Right lobe of liver (tissue), 6 donors: ENCODE data around the gene PDE9A. TPM values are rescaled to one million over a fixed set of nuclear protein-coding genes. Genes with fewer than 3 reads are reported as not detected.

Source experiments
- ATAC-seq, 4 donors: fragments of 200-7000 bp; cut with Tn5 transposase; one replicate each; pipeline ENCODE4 v1.9.1; 2020; ENCODE audit warnings: mild to moderate bottlenecking in 4 of 4, moderate library complexity in 4 of 4
- DNase-seq, 3 donors: peaks; one replicate each; pipeline ENCODE4 v3.0.0-alpha.2; 2020
- H3K27ac ChIP-seq, 3 donors: fragments of 200-600 bp; one replicate each; pipeline ENCODE4 v1.8.0; 2022
- H3K27me3 ChIP-seq, 2 donors: fragments of 200-600 bp; one replicate each; pipeline ENCODE4 v1.8.0; 2022
- H3K36me3 ChIP-seq, 4 donors: fragments of 200-600 bp; sonication (generic) in 1 of 4; one replicate each; pipeline versions ENCODE4 v1.5.1 to v1.8.0; 2017 to 2022; ENCODE audit warnings: control low read depth in 1 of 4
- H3K4me1 ChIP-seq, 4 donors: fragments of 200-600 bp; sonication (generic) in 1 of 4; one replicate each; pipeline versions ENCODE4 v1.5.1 to v1.8.0; 2017 to 2022; ENCODE audit warnings: control low read depth in 1 of 4
- H3K4me3 ChIP-seq, 3 donors: fragments of 200-600 bp; one replicate each; pipeline ENCODE4 v1.8.0; 2022
- H3K9me3 ChIP-seq, 4 donors: fragments of 200-600 bp; sonication (generic) in 1 of 4; one replicate each; pipeline versions ENCODE4 v1.5.1 to v1.8.0; 2017 to 2022; ENCODE audit warnings: control low read depth in 1 of 4
- POLR2A ChIP-seq: fragments of 450-650 bp; IDR thresholded peaks from one replicate; pipeline ENCODE4 v1.6.1; 2017; ENCODE audit warnings: antibody characterized with exemption, mild to moderate bottlenecking
- WGBS: methylation state at CpG from one replicate; pipeline ENCODE4 v1.1.6; 2018; ENCODE audit warnings: low coverage, low lambda C conversion rate; ENCODE audit not compliant: insufficient coverage; ENCODE audit errors: missing lambda C conversion rate; 5-methylcytosine and 5-hydroxymethylcytosine counted together
- intact Hi-C, 2 donors: fragments of 100-400 bp; cut with DNase I; formaldehyde crosslinking; loops; one replicate each; pipeline versions ENCODE4 v1.11.2 to v1.14.1; 2022
- total RNA-seq, 6 experiments: library from RNA; depleted of rRNA in 2 of 6; stranded (reverse); fragments of >200 nt in 2 of 6; fragmentation: NEBNext Ultra II Directional in 3 of 6; extraction: Animal tissue kit (Norgen Biotek cat#: 25700) in 3 of 6; gene quantifications; one replicate each; pipeline versions ENCODE4 v1.1.0 to v1.2.4, GENCODE V29; 2016 to 2023
- TF ChIP-seq, protein P1 (sequence below), 4 donors: fragments of 200-600 bp in 3 of 4; fragments of 450-650 bp in 1 of 4; IDR thresholded peaks; one replicate each; pipeline versions ENCODE4 v1.5.1 to v1.8.0; 2016 to 2022; ENCODE audit warnings: antibody characterized with exemption in 4 of 4, mild to moderate bottlenecking in 2 of 4
- donor health status: DM: no; HTN: yes; CAD: no.
- donor health status: DM: no; HTN: no; CAD: no.
- donor health status: DM: no; HTN: no; CAD: no.
- donor health status: DM: no; HTN: yes; CAD: no.
- donor health status: DM: no; HTN: yes; CAD: no.

Gene PDE9A
- total RNA-seq, 6 experiments from 2014 or later = 1.1 to 5.9 (median 3.3) TPM

DNA sequence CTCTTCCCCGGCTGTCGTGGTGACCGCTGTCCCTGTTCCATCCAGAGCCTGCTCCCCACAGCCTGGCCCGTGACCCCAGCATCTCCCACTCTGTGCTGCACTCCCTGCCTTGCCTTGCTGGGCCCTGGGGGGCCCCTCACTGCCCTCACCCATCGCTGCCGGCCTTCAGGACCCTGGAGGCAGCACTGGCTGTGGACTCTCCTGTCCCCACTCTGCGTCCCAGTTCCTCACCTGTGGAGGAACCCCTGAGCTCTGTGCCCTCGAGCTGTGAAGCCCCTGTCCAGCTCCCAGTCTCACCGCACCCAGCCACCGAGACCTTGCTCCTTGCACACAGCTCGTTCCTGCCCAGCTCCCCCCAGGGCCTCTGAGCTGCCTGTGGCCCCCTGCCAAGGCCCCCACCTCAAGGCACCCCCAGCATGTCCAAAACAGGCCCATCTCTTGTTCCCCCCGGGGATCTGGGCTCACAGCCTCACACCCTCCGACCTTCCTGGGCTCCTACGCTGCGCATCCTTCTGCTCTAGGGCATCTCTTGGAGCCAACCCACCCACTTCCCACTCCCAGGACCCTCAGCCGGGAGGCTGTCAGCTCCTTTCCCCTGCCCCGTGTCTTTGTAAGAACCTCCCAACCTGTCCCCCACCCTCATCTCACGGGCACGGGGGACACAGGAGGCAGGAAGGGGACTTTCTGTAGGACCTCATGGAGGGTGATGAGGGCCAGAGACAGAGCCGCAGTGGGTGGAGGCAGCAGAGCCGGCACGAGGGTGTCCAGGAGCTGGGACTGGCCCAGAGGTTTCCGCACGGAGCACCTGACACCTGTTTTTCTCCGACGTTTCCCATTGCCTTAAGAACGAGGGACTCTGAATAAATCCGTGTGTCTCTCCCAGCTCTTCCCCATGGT lies 116.6 kb downstream of the PDE9A start:
- H3K9me3 ChIP-seq = no peaks in the 10 kb centered on the region
- ATAC-seq (no peak), DNase-seq (no peak)
- no peaks in the 10 kb centered on the region for H3K36me3 ChIP-seq
- no peak overlapping the region for H3K4me3 ChIP-seq
- WGBS = 85% methylated on average over 10 of the region's 28 CpGs
- H3K27ac ChIP-seq = no peak overlapping the region
- TF ChIP-seq, protein P1, sequence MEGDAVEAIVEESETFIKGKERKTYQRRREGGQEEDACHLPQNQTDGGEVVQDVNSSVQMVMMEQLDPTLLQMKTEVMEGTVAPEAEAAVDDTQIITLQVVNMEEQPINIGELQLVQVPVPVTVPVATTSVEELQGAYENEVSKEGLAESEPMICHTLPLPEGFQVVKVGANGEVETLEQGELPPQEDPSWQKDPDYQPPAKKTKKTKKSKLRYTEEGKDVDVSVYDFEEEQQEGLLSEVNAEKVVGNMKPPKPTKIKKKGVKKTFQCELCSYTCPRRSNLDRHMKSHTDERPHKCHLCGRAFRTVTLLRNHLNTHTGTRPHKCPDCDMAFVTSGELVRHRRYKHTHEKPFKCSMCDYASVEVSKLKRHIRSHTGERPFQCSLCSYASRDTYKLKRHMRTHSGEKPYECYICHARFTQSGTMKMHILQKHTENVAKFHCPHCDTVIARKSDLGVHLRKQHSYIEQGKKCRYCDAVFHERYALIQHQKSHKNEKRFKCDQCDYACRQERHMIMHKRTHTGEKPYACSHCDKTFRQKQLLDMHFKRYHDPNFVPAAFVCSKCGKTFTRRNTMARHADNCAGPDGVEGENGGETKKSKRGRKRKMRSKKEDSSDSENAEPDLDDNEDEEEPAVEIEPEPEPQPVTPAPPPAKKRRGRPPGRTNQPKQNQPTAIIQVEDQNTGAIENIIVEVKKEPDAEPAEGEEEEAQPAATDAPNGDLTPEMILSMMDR (IDR thresholded peaks at IDR 0.05) = no peak
- no peak for TF ChIP-seq POLR2A
- intact Hi-C loops = no loop called here
- no peaks in the 10 kb centered on the region for H3K27me3 ChIP-seq
- no peaks in the 10 kb centered on the region for H3K4me1 ChIP-seq

DNA sequence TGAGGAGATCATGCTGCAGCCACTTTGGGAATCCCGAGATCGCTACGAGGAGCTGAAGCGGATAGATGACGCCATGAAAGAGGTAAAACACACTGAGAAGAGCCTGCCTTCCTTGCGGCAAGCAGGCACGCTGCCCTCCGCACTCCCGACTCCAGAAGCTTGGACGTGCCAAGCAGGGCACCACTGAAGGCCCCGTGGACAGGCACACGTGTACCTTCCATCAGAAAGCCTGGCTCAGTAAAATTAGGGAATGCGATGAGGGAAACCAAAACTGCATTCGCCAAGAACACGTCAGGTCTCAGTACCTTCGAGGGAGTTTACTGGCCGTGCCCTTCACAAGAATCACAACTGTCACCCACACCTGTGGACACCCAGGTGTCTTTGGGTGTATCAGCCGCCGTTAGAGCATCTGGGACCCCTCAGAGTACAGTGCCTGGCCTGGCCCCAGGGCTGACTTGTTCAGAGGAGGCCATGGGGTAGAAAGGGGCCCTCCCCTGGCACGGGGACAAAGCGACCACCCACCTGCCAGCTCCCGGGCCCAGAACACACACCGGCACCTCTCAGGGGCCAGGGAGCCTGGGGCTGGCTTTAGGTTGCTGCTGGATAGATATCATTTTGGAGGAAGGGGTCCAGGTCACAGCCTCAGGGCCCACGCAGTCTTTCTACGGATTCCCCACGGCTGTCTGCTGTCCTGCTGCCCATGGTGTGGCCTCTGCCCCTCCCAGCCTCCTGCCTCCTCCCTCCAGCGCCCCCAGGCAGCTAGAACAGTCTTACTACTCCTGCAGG lies 117.5 kb downstream of the PDE9A start:
- H3K27me3 ChIP-seq = no peaks in the 10 kb centered on the region
- ATAC-seq (no peak), DNase-seq (no peak)
- no peaks in the 10 kb centered on the region for H3K9me3 ChIP-seq
- intact Hi-C loops = no loop called here
- H3K4me3 ChIP-seq = no peak overlapping the region
- TF ChIP-seq, protein P1 (IDR thresholded peaks at IDR 0.05) = no peak
- TF ChIP-seq POLR2A = no peak
- no peaks in the 10 kb centered on the region for H3K4me1 ChIP-seq
- H3K27ac ChIP-seq = no peak overlapping the region
- H3K36me3 ChIP-seq = no peaks in the 10 kb centered on the region
- 94% methylated on average over 12 of the region's 27 CpGs for WGBS

DNA sequence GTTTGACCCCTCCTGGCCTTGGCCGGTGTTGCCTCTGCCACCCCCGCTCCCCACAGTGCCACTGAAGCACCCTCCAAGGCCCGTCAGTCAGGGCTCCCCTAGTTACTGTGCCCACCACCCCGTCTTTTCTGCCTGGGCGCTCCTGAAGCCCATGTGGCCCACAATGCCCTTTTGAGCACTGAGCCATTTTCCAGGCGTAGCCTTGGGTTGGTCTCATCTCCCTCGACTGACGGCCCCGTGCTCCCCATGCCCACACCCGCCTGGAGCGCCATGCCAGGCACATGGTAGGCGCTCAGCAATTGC lies 118.0 kb downstream of the PDE9A start:
- Histone ChIP-seq H3K27ac (no peak overlapping the region), H3K36me3 (no peaks in the 10 kb centered on the region)
- ATAC-seq = no peak

DNA sequence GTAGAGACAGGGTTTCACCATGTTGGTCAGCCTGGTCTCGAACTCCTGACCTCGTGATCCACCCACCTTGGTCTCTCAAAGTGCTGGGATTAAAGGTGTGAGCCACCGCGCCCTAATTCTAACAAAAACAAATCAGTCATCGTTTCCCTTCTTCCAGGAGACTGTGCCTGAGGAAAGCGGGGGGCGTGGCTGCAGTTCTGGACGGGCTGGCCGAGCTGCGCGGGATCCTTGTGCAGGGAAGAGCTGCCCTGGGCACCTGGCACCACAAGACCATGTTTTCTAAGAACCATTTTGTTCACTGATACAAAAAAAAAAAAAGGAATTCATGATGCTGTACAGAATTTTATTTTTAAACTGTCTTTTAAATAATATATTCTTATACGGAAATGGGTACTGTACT lies 121.7 kb downstream of the PDE9A start:
- Histone ChIP-seq H3K27me3 (no peaks in the 10 kb centered on the region), H3K27ac (no peak overlapping the region), H3K4me3 (no peak overlapping the region), H3K36me3 (no peaks in the 10 kb centered on the region), H3K9me3 (no peaks in the 10 kb centered on the region), H3K4me1 (no peaks in the 10 kb centered on the region)
- 89% methylated on average over 11 of the region's 12 CpGs for WGBS
- DNase-seq (no peak), ATAC-seq (no peak)
- TF ChIP-seq, protein P1 (IDR thresholded peaks at IDR 0.05) = no peak
- TF ChIP-seq POLR2A = no peak
- intact Hi-C loops = no loop called here

More for the DNA sequence above, 118.0 kb downstream of the PDE9A start:
- TF ChIP-seq, protein P1 (IDR thresholded peaks at IDR 0.05) = no peak
- TF ChIP-seq POLR2A = no peak
- H3K4me1 ChIP-seq = no peaks in the 10 kb centered on the region
- WGBS = 100% methylated on average over 1 of the region's 12 CpGs
- intact Hi-C loops = no loop called here
- H3K27me3 ChIP-seq = no peaks in the 10 kb centered on the region
- DNase-seq = no peak
- H3K4me3 ChIP-seq = no peak overlapping the region
- no peaks in the 10 kb centered on the region for H3K9me3 ChIP-seq
